C4-2B (cell line): ENCODE results near the gene BLOC1S1.

Experiments used
- H3K27ac ChIP-seq: fragments of 450-650 bp; 2 replicates; pipeline ENCODE4 v1.5.1; 2017
- CTCF ChIP-seq: fragments of 450-650 bp; conservative IDR thresholded peaks from 2 replicates; pipeline ENCODE4 v1.5.1; 2017; ENCODE audit warnings: mild to moderate bottlenecking
- ZFX ChIP-seq: fragments of 450-650 bp; IDR thresholded peaks from 2 replicates; pipeline ENCODE4 v1.6.1; 2017

The BLOC1S1 gene

GRCh38 chr12:55732288-55732687, 16.4 kb downstream of the BLOC1S1 start:
- H3K27ac ChIP-seq: no peak overlapping the region
- TF ChIP-seq ZFX (no peak), CTCF (no peak)

GRCh38 chr12:55733021-55733555, 17.2 kb downstream of the BLOC1S1 start:
- H3K27ac ChIP-seq: no peak overlapping the region
- TF ChIP-seq ZFX (no peak), CTCF (no peak)

GRCh38 chr12:55733858-55734257, 18.0 kb downstream of the BLOC1S1 start:
- no peak overlapping the region for H3K27ac ChIP-seq

GRCh38 chr12:55734595-55734994, 18.7 kb downstream of the BLOC1S1 start:
- TF ChIP-seq ZFX: no peak
- no peak for TF ChIP-seq CTCF
- no peak overlapping the region for H3K27ac ChIP-seq

More at GRCh38 chr12:55733858-55734257, 18.0 kb downstream of the BLOC1S1 start:
- TF ChIP-seq ZFX (no peak), CTCF (no peak)

- TF ChIP-seq ZFX (no peak), CTCF (no peak)
- H3K27ac ChIP-seq: no peak overlapping the region
Measured at GRCh38 chr12:55736076-55736475, 20.2 kb downstream of the BLOC1S1 start.

- TF ChIP-seq CTCF: peak; percentile 87
- TF ChIP-seq ZFX: no peak
- no peak overlapping the region for H3K27ac ChIP-seq
Measured at GRCh38 chr12:55736780-55737580, 21.1 kb downstream of the BLOC1S1 start.

- peak; percentile 29; the same call in 1 of the 2 replicates for TF ChIP-seq CTCF
- no peak for TF ChIP-seq ZFX
- H3K27ac ChIP-seq: no peak overlapping the region; the same call in 1 of the 2 replicates
Measured at GRCh38 chr12:55737581-55738122, 21.8 kb downstream of the BLOC1S1 start.
